K562 (cell line): ENCODE results near the gene KIF25.

Experiments
- CREB1 ChIP-seq, 2 experiments: sonication (generic) in 1 of 2; formaldehyde crosslinking in 1 of 2; IDR thresholded peaks; 2 replicates each; pipeline versions ENCODE4 v1.6.1 to v1.8.0; 2012 to 2022; ENCODE audit warnings: inconsistent platforms in 1 of 2, mild to moderate bottlenecking in 1 of 2, missing genetic modification reagents in 1 of 2, moderate library complexity in 1 of 2
- FOXK1 ChIP-seq: sonication (generic); formaldehyde crosslinking; IDR thresholded peaks from 2 replicates; pipeline ENCODE4 v1.8.0; 2022; ENCODE audit warnings: missing genetic modification reagents, mild to moderate bottlenecking, borderline replicate concordance
- JUND ChIP-seq, 2 experiments: IDR thresholded peaks; 2 replicates in 1 of 2; 3 replicates in 1 of 2; pipeline ENCODE4 v1.6.1; 2011; ENCODE audit warnings: borderline replicate concordance in 2 of 2, low read depth in 2 of 2, low read length in 2 of 2, improper control_type of control experiment in 1 of 2, missing biosample characterization in 1 of 2, missing genetic modification characterization in 1 of 2, missing genetic modification reagents in 1 of 2
- SAP30 ChIP-seq: fragments of 200-600 bp; sonication (generic); IDR thresholded peaks from 2 replicates; pipeline ENCODE4 v1.6.1; 2012; ENCODE audit warnings: borderline replicate concordance, low read depth, mild to moderate bottlenecking, moderate library complexity, low read length, control low read depth, inconsistent platforms; ENCODE audit not compliant: insufficient read depth, poor library complexity, severe bottlenecking

GRCh38 chr6:168043193-168043847, 45.8 kb downstream of the KIF25 start:
- TF ChIP-seq CREB1 (IDR thresholded peaks at IDR 0.05) (no peak), CREB1 (CRISPR knock-in tag; IDR thresholded peaks at IDR 0.05) (no peak), SAP30 (no peak), JUND (IDR thresholded peaks at IDR 0.05; ENCODE audit: borderline replicate concordance, low read depth, low read length) (no peak), JUND (tag; IDR thresholded peaks at IDR 0.05; ENCODE audit: borderline replicate concordance, low read depth, low read length) (no peak), FOXK1 (CRISPR knock-in tag) (no peak)
